DOHH2 (cell line): Measurements from ENCODE around the gene TOM1.
A peak's percentile ranks its signal among the peaks of the same experiment; 100 is the strongest.

Experiments
- H3F3A ChIP-seq: fragments of 200-600 bp; sonication (generic), shearing (Covaris generic); 2 replicates; pipeline ENCODE4 v1.6.0; 2016; ENCODE audit warnings: antibody characterized with exemption, mild to moderate bottlenecking; ENCODE audit not compliant: control insufficient read depth, insufficient read depth
- H3K27ac ChIP-seq: fragments of 200-600 bp; sonication (generic); 2 replicates; pipeline ENCODE4 v1.5.1; 2014; ENCODE audit warnings: low read depth, mild to moderate bottlenecking, low read length, moderate library complexity
- H3K27me3 ChIP-seq: fragments of 200-600 bp; sonication (generic); 2 replicates; pipeline ENCODE4 v1.6.1; 2014; ENCODE audit warnings: mild to moderate bottlenecking, low read length, mixed read lengths; ENCODE audit not compliant: control insufficient read depth
- H3K36me3 ChIP-seq: fragments of 200-600 bp; sonication (generic); 2 replicates; pipeline ENCODE4 v1.6.1; 2014; ENCODE audit warnings: mild to moderate bottlenecking, low read length, moderate library complexity, mixed read lengths; ENCODE audit not compliant: control insufficient read depth
- H3K4me1 ChIP-seq: fragments of 200-600 bp; sonication (generic); 2 replicates; pipeline ENCODE4 v1.6.1; 2014; ENCODE audit warnings: mild to moderate bottlenecking, low read length, mixed read lengths; ENCODE audit not compliant: control insufficient read depth
- H3K4me2 ChIP-seq: fragments of 200-600 bp; sonication (generic); 2 replicates; pipeline ENCODE4 v1.6.0; 2014; ENCODE audit warnings: mild to moderate bottlenecking, low read length, moderate library complexity
- H3K4me3 ChIP-seq: fragments of 200-600 bp; sonication (generic); 2 replicates; pipeline ENCODE4 v1.5.1; 2014; ENCODE audit warnings: mild to moderate bottlenecking, low read length, mixed read lengths
- H3K79me2 ChIP-seq: fragments of 200-600 bp; sonication (generic); 2 replicates; pipeline ENCODE4 v1.6.1; 2014; ENCODE audit warnings: mild to moderate bottlenecking, low read length, mixed read lengths; ENCODE audit not compliant: control insufficient read depth
- H3K9me2 ChIP-seq: fragments of 200-600 bp; sonication (generic); replicated peaks from 2 replicates; pipeline ENCODE4 v1.6.1; 2014; ENCODE audit warnings: mild to moderate bottlenecking, low read length, mixed read lengths; ENCODE audit not compliant: control insufficient read depth
- H3K9me3 ChIP-seq: fragments of 200-600 bp; sonication (generic); 2 replicates; pipeline ENCODE4 v1.6.1; 2014; ENCODE audit warnings: antibody characterized with exemption, low read length, mixed read lengths; ENCODE audit not compliant: control insufficient read depth, insufficient read depth
- H4K20me1 ChIP-seq: fragments of 200-600 bp; sonication (generic); 2 replicates; pipeline ENCODE4 v1.6.0; 2014; ENCODE audit warnings: low read depth, mild to moderate bottlenecking, antibody characterized with exemption, low read length, moderate library complexity; ENCODE audit not compliant: control insufficient read depth, insufficient read depth
- EZH2phosphoT487 ChIP-seq: fragments of 200-600 bp; sonication (generic); IDR thresholded peaks from 2 replicates; pipeline ENCODE4 v1.6.1; 2017; ENCODE audit warnings: borderline replicate concordance, mild to moderate bottlenecking, antibody characterized with exemption, low read length, moderate library complexity, mixed read lengths
- TF ChIP-seq, protein P1 (sequence below): fragments of 200-600 bp; sonication (generic); IDR thresholded peaks from one replicate; pipeline ENCODE4 v1.5.1; 2014; ENCODE audit warnings: antibody characterized with exemption, mild to moderate bottlenecking, low read depth, low read length; ENCODE audit not compliant: poor library complexity, severe bottlenecking

Gene TOM1

DNA sequence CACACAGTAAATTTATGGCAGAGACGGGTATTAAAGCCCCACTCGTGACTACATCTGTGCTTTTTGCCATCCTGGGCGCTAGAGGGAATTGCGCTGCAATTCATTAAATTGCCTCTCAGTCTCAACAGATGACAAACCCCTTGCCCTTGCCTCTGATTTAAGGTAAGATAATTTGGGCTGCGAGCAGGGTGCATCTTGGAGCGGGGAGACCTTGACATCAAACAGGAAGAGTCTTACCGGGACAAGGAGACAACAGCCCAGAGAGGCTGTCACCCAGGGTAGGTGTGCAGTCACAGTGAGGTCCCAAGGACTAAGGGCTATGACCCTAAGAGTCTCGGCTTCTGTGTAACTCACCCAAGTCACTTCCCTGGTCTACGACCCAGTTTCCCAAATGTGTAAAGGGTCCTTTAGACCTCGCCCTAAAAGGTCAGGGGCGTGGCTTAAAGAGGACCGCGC, 449 bp upstream of the TOM1 start:
- Histone ChIP-seq H3K27me3 (no peaks in the 10 kb centered on the region), H3K9me3 (no peaks in the 10 kb centered on the region), H3K4me1 (peaks cover 13% of the 10 kb centered on the region), H3K9me2 (no peaks in the 10 kb centered on the region), H3K4me3 (peak overlapping the region; percentile 96), H3K27ac (peak overlapping the region; percentile 35; the same call in 1 of the 2 replicates), H4K20me1 (no peaks in the 10 kb centered on the region), H3K79me2 (0 out of 2 replicates have a peak, but pooled peaks cover 3% of the 10 kb centered on the region), H3K4me2 (peak overlapping the region; percentile 100), H3F3A (peaks cover 36% of the 10 kb centered on the region), H3K36me3 (peaks cover 23% of the 10 kb centered on the region)
- TF ChIP-seq EZH2phosphoT487, result no peak
- TF ChIP-seq, protein P1, sequence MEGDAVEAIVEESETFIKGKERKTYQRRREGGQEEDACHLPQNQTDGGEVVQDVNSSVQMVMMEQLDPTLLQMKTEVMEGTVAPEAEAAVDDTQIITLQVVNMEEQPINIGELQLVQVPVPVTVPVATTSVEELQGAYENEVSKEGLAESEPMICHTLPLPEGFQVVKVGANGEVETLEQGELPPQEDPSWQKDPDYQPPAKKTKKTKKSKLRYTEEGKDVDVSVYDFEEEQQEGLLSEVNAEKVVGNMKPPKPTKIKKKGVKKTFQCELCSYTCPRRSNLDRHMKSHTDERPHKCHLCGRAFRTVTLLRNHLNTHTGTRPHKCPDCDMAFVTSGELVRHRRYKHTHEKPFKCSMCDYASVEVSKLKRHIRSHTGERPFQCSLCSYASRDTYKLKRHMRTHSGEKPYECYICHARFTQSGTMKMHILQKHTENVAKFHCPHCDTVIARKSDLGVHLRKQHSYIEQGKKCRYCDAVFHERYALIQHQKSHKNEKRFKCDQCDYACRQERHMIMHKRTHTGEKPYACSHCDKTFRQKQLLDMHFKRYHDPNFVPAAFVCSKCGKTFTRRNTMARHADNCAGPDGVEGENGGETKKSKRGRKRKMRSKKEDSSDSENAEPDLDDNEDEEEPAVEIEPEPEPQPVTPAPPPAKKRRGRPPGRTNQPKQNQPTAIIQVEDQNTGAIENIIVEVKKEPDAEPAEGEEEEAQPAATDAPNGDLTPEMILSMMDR, result peak; percentile 21

DNA sequence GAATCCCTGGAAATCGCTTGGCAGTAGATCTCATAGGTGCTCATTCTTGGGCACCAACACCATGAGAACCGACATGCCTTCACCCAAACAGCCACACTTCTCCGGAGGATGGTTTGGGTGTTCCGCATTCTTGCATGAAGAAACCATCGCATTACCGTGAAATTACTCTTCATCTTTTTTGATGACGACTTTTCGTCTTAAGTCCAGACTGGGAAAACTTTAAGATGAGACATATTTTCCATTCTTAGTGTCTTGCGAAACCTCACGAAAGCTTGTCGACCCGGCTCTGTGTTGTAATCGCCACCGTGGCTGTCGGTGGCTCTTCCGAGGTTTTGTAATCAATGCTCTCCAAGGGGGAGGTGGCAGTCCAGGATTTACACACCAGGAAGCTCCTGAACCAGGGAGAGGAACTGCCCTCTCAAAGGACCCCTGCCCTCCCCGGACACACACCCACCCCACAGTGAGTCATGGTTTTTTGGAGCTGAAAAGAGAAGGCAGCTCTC, 1.7 kb downstream of the TOM1 start:
- Histone ChIP-seq H3K9me3 (no peaks in the 10 kb centered on the region), H3K27ac (no peak overlapping the region), H3K4me1 (peaks cover 23% of the 10 kb centered on the region), H3K4me3 (no peak overlapping the region), H3K4me2 (no peak overlapping the region), H3K79me2 (0 out of 2 replicates have a peak, but pooled peaks cover 3% of the 10 kb centered on the region), H3K27me3 (no peaks in the 10 kb centered on the region), H4K20me1 (no peaks in the 10 kb centered on the region), H3K9me2 (no peaks in the 10 kb centered on the region), H3F3A (peaks cover 21% of the 10 kb centered on the region), H3K36me3 (peaks cover 6% of the 10 kb centered on the region)
- TF ChIP-seq, protein P1, result no peak

DNA sequence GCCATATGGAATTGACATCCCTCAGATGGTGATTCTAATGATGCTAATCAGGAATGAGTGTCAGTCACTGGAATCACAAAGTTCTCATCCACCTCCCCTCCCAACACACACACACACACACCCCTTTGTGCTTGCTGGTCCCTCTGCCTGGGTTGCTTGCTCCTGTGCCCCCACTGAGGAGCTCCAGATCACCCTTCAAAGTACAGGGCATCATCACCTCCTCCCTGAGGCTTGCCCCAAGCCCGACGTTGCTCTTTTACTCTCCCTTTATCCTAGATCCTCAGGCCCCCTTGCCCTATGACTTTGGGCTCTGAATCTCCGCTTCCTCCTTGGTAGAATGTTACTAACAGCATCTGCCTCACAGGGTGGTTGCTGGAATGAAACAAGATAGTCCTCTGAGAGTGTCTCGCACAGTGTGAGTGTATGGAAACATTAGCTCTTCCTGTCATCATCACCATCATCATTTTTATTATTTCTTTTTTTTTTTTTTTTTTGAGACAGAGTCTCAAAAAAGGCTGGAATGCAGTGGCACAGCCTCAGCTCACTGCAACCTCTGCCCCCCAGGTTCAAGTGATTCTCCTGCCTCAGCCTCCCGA, 3.4 kb downstream of the TOM1 start:
- Histone ChIP-seq H3K79me2 (0 out of 2 replicates have a peak, but pooled peaks cover 3% of the 10 kb centered on the region), H3F3A (peaks cover 10% of the 10 kb centered on the region), H3K4me1 (peaks cover 40% of the 10 kb centered on the region), H3K4me3 (no peak overlapping the region), H3K36me3 (no peaks in the 10 kb centered on the region), H4K20me1 (no peaks in the 10 kb centered on the region), H3K4me2 (no peak overlapping the region), H3K9me2 (no peaks in the 10 kb centered on the region), H3K9me3 (no peaks in the 10 kb centered on the region), H3K27me3 (no peaks in the 10 kb centered on the region), H3K27ac (no peak overlapping the region)
- TF ChIP-seq EZH2phosphoT487, result no peak
- TF ChIP-seq, protein P1, result no peak
